Body of pancreas (tissue), 4 donors: ENCODE measurements around the gene P2RX7. TPM values are rescaled to one million over a fixed set of nuclear protein-coding genes. Genes with fewer than 3 reads are reported as not detected.
A peak's percentile ranks its signal among the peaks of the same experiment; 100 is the strongest.
"Not testable (repeated sequence)": the region's sequence is repeated elsewhere in the genome, so short reads cannot be mapped to it uniquely, and the experiment has no call there.

ENCODE experiments used
- ATAC-seq: fragments of 150-250 bp; one replicate; pipeline ENCODE4 v1.9.1; 2016
- DNase-seq, 4 donors: peaks; one replicate each; pipeline ENCODE4 v3.0.0-alpha.2; 2019
- H3K27ac ChIP-seq, 4 donors: fragments of 200-600 bp; sonication (generic); 1 replicate in 3 of 4; 2 replicates in 1 of 4; pipeline versions ENCODE4 v1.5.1 to v1.6.1; 2016 to 2019; ENCODE audit warnings: mild to moderate bottlenecking in 1 of 4, mixed read lengths in 1 of 4, moderate library complexity in 1 of 4
- H3K27me3 ChIP-seq, 2 donors: fragments of 200-600 bp; sonication (generic); one replicate each; pipeline ENCODE4 v1.6.0; 2016; ENCODE audit warnings: mild to moderate bottlenecking in 1 of 2
- H3K36me3 ChIP-seq, 2 donors: fragments of 200-600 bp; sonication (generic); replicated peaks in 1 of 2; 2 replicates each; pipeline ENCODE4 v1.5.1; 2016; ENCODE audit warnings: low read depth in 2 of 2; ENCODE audit not compliant: insufficient read depth in 1 of 2
- H3K4me1 ChIP-seq: fragments of 200-600 bp; sonication (generic); one replicate; pipeline ENCODE4 v1.6.0; 2016
- H3K4me3 ChIP-seq, 2 donors: fragments of 200-600 bp; sonication (generic); 1 replicate in 1 of 2; 2 replicates in 1 of 2; pipeline ENCODE4 v1.5.1; 2016 to 2019
- H3K9me3 ChIP-seq, 3 donors: fragments of 200-600 bp; sonication (generic); 1 replicate in 2 of 3; 2 replicates in 1 of 3; pipeline ENCODE4 v1.5.1; 2016
- CTCF ChIP-seq, 7 experiments: fragments of 450-650 bp in 4 of 7; fragments of 200-600 bp in 3 of 7; sonication (generic) in 3 of 7; IDR thresholded peaks; one replicate each; pipeline ENCODE4 v1.5.1; 2016 to 2019; ENCODE audit warnings: antibody characterized with exemption in 7 of 7
- POLR2A ChIP-seq, 3 donors: fragments of 450-650 bp; IDR thresholded peaks; one replicate each; pipeline ENCODE4 v1.6.1; 2016; ENCODE audit warnings: antibody characterized with exemption in 3 of 3, mild to moderate bottlenecking in 2 of 3
- WGBS, 2 donors: methylation state at CpG; one replicate each; pipeline ENCODE4 v1.1.5; 2017; 5-methylcytosine and 5-hydroxymethylcytosine counted together
- intact Hi-C: fragments of 100-400 bp; cut with DNase I; formaldehyde crosslinking; loops from one replicate; pipeline ENCODE4 v1.15.1; 2023
- total RNA-seq, 2 donors: library from RNA; depleted of rRNA; stranded (reverse); fragments of >200 nt; gene quantifications; one replicate each; pipeline ENCODE4 v1.1.0, GENCODE V29; 2016

P2RX7 gene
- total RNA-seq, 2 donors from 2014 or later: 1.0 to 1.6 TPM

- Histone ChIP-seq H3K27ac (peak overlapping the region; percentile 86 to 89 (median 86)), H3K4me3 (no peak overlapping the region), H3K36me3 (no peaks in the 10 kb centered on the region), H3K4me1 (peaks cover 28% of the 10 kb centered on the region), H3K9me3 (no peaks in the 10 kb centered on the region), H3K27me3 (no peaks in the 10 kb centered on the region)
- ATAC-seq (peak; percentile 93), DNase-seq (peak; percentile 88 to 93 (median 92))
- 14 to 32% methylated on average over 2 to 9 of the region's 9 CpGs for WGBS, 2 donors
- intact Hi-C loops: no loop called here
- peak in 1 of 3 donors; percentile 29 for TF ChIP-seq POLR2A (IDR thresholded peaks at IDR 0.05)
- TF ChIP-seq CTCF (IDR thresholded peaks at IDR 0.05): peak in 4 of 7 experiments; percentile 28 to 40 (median 34)
Observed at GRCh38 chr12:121227294-121227693, 94.6 kb downstream of the P2RX7 start.

- intact Hi-C loops: no loop called here
Observed at GRCh38 chr12:121228919-121229665, 96.4 kb downstream of the P2RX7 start.

GRCh38 chr12:121229826-121230537 is 97.3 kb downstream of the P2RX7 start:
- H3K9me3 ChIP-seq, H3K4me3 ChIP-seq, intact Hi-C loops, H3K27me3 ChIP-seq: not testable (repeated sequence)
- H3K36me3 ChIP-seq: peaks cover 0 to 11% of the 10 kb centered on the region in 2 donors
- WGBS, 2 donors: 45 to 51% methylated on average over 18 to 19 of the region's 19 CpGs
- DNase-seq (peak; percentile 79 to 86 (median 80)), ATAC-seq (peak; percentile 62)
- H3K27ac ChIP-seq: peak overlapping the region in 1 of 4 donors; percentile 24
- H3K4me1 ChIP-seq: peaks cover 28% of the 10 kb centered on the region
- TF ChIP-seq CTCF (IDR thresholded peaks at IDR 0.05): peak; percentile 73 to 87 (median 81)

More at GRCh38 chr12:121228919-121229665, 96.4 kb downstream of the P2RX7 start:
- ATAC-seq (no peak), DNase-seq (no peak)
- no peaks in the 10 kb centered on the region for H3K27me3 ChIP-seq
- no peak for TF ChIP-seq CTCF (IDR thresholded peaks at IDR 0.05)
- no peak for TF ChIP-seq POLR2A (IDR thresholded peaks at IDR 0.05)
- H3K4me3 ChIP-seq: no peak overlapping the region
- peak overlapping the region in 1 of 4 donors; percentile 24 for H3K27ac ChIP-seq
- 93 to 98% methylated on average over 8 to 23 of the region's 24 CpGs for WGBS, 2 donors
- no peaks in the 10 kb centered on the region for H3K9me3 ChIP-seq
- H3K36me3 ChIP-seq: peaks cover 0 to 11% of the 10 kb centered on the region in 2 donors
- peaks cover 28% of the 10 kb centered on the region for H3K4me1 ChIP-seq

GRCh38 chr12:121230538-121230907 is 97.8 kb downstream of the P2RX7 start:
- no peak for DNase-seq
- no peak overlapping the region for H3K27ac ChIP-seq
- H3K36me3 ChIP-seq: peaks cover 0 to 11% of the 10 kb centered on the region in 2 donors
- H3K4me1 ChIP-seq: peaks cover 28% of the 10 kb centered on the region
- no peak for TF ChIP-seq POLR2A (IDR thresholded peaks at IDR 0.05)
- TF ChIP-seq CTCF (IDR thresholded peaks at IDR 0.05): peak in 1 of 7 experiments; percentile 4
- intact Hi-C loops: no loop called here
- no peaks in the 10 kb centered on the region for H3K27me3 ChIP-seq
- H3K9me3 ChIP-seq: no peaks in the 10 kb centered on the region
- no peak for ATAC-seq
- 71 to 83% methylated on average over 10 to 12 of the region's 12 CpGs for WGBS, 2 donors
- H3K4me3 ChIP-seq: no peak overlapping the region
